Activated T-helper 2 cell treated with anti-CD3 and anti-CD28 coated beads, Interferon-gamma antibody, Interleukin-2, Interleukin-4, amounts not matched to agents 10 μg/mL and 5 μg/mL and 100 μg/mL, durations not matched to agents 14 hours and 24 hours and 36 hours (primary cell): ENCODE data around the gene TRAIP. TPM values are rescaled to one million over a fixed set of nuclear protein-coding genes. Genes with fewer than 3 reads are reported as not detected.
"Not testable (repeated sequence)": the region's sequence is repeated elsewhere in the genome, so short reads cannot be mapped to it uniquely, and the experiment has no call there.

Experiments
- DNase-seq: peaks from one replicate; pipeline ENCODE4 v3.0.0; 2021; ENCODE audit warnings: low spot score
- H3K27ac Mint-ChIP-seq: one replicate; pipeline ENCODE4 v1.8.0; 2021; ENCODE audit warnings: mixed read lengths
- H3K27me3 Mint-ChIP-seq: one replicate; pipeline ENCODE4 v1.8.0; 2021; ENCODE audit warnings: low read depth, mixed read lengths
- H3K36me3 Mint-ChIP-seq: one replicate; pipeline ENCODE4 v1.8.0; 2021; ENCODE audit warnings: low read depth, mixed read lengths
- H3K4me1 Mint-ChIP-seq: one replicate; pipeline ENCODE4 v1.8.0; 2021; ENCODE audit warnings: low read depth, mixed read lengths
- H3K4me3 Mint-ChIP-seq: one replicate; pipeline ENCODE4 v1.8.0; 2021; ENCODE audit warnings: low read depth, mild to moderate bottlenecking, moderate library complexity, mixed read lengths
- H3K9me3 Mint-ChIP-seq: one replicate; pipeline ENCODE4 v1.8.0; 2021; ENCODE audit warnings: mixed read lengths
- intact Hi-C: fragments of 100-400 bp; cut with micrococcal nuclease; formaldehyde crosslinking; loops from one replicate; pipeline ENCODE4 v1.15.1; 2023
- total RNA-seq: library from RNA; stranded (reverse); gene quantifications from 2 replicates; pipeline ENCODE4 v1.2.3, GENCODE V29; 2022

The TRAIP gene
- total RNA-seq, 1 donor from 2014 or later: 26.6 TPM

GRCh38 chr3:49840388-49840787 is 16.0 kb downstream of the TRAIP start:
- no peak for DNase-seq
- Mint-ChIP-seq H3K4me3 (no peak overlapping the region), H3K27me3 (no peaks in the 10 kb centered on the region), H3K4me1 (peaks cover 1% of the 10 kb centered on the region), H3K36me3 (peaks cover 8% of the 10 kb centered on the region), H3K9me3 (no peaks in the 10 kb centered on the region), H3K27ac (no peak overlapping the region)
- intact Hi-C loops: no loop called here

GRCh38 chr3:49839193-49839809 is 17.1 kb downstream of the TRAIP start:
- no peaks in the 10 kb centered on the region for H3K9me3 Mint-ChIP-seq
- no peak overlapping the region for H3K27ac Mint-ChIP-seq
- intact Hi-C loops: loop anchor here (1.0 to 2.0 kb wide), 4 partner anchors 24 to 300 kb away; no protein-coding TSS in a partner anchor
- no peak overlapping the region for H3K4me3 Mint-ChIP-seq
- H3K36me3 Mint-ChIP-seq: peaks cover 15% of the 10 kb centered on the region
- peaks cover 1% of the 10 kb centered on the region for H3K4me1 Mint-ChIP-seq
- DNase-seq: peak; percentile 66
- H3K27me3 Mint-ChIP-seq: no peaks in the 10 kb centered on the region

DNA sequence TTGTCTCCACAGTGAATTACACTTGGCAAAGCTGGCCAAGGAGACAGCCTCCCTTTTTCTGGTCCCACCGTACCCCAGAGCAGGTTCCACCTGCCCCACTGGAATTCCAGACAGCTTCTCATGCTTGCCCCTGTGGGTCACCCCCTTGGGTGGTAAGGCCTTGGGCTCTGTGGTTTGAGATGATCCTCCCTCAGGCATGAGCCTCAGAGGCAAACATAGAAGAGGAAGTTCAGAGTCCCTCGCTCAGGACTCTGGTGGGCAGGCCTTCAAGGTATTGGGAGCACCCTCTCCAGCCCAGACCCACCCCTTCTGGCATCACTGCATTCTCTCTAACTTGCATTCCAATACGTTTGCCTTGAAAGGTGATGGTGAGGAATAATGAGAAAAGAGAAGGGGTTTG is 25.0 kb downstream of the TRAIP start:
- H3K4me1 Mint-ChIP-seq: no peaks in the 10 kb centered on the region
- DNase-seq: no peak
- H3K4me3 Mint-ChIP-seq: no peak overlapping the region
- peaks cover 36% of the 10 kb centered on the region for H3K36me3 Mint-ChIP-seq
- H3K27me3 Mint-ChIP-seq: no peaks in the 10 kb centered on the region
- intact Hi-C loops: no loop called here
- H3K27ac Mint-ChIP-seq: no peak overlapping the region
- no peaks in the 10 kb centered on the region for H3K9me3 Mint-ChIP-seq

- intact Hi-C loops: no loop called here
- no peak for DNase-seq
These were observed 30.3 kb downstream of the TRAIP start for GRCh38 chr3:49826016-49826415.

DNA sequence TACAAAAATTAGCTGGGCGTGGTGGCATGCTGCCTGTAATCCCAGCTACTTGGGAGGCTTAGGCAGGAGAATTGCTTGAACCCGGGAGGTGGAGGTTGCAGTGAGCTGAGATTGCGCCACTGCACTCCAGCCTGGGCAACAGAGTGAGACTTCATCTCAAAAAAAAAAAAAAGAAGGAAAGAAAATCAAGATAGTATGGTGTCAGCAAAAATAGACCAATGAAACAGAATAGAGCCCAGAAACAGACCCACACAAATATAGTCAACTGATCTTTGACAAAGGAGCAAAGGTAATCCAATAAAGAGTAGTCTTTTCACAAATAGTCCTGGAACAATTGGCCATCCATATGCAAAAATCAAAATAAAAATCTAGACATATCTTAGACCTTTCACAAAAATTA is 33.2 kb downstream of the TRAIP start:
- H3K36me3 Mint-ChIP-seq, H3K27ac Mint-ChIP-seq, intact Hi-C loops, H3K4me3 Mint-ChIP-seq, H3K4me1 Mint-ChIP-seq, H3K27me3 Mint-ChIP-seq, DNase-seq, H3K9me3 Mint-ChIP-seq: not testable (repeated sequence)

More at GRCh38 chr3:49826016-49826415, 30.3 kb downstream of the TRAIP start:
- Mint-ChIP-seq H3K27me3 (no peaks in the 10 kb centered on the region), H3K4me3 (no peak overlapping the region), H3K27ac (no peak overlapping the region), H3K36me3 (peaks cover 15% of the 10 kb centered on the region), H3K9me3 (no peaks in the 10 kb centered on the region), H3K4me1 (no peaks in the 10 kb centered on the region)

- Mint-ChIP-seq H3K4me3 (peak within 1 kb of the TSS; percentile 92), H3K9me3 (no peaks in the 10 kb centered on the region), H3K4me1 (peaks cover 23% of the 10 kb centered on the region), H3K27ac (peak within 1 kb of the TSS; percentile 91), H3K36me3 (peaks cover 18% of the 10 kb centered on the region), H3K27me3 (no peaks in the 10 kb centered on the region)
- DNase-seq: peak; percentile 45
- intact Hi-C loops: loop anchor here (2.0 kb wide), 2 partner anchors 25 to 43 kb away; partner anchors contain the start of gene TRAIP
These were observed 42.7 kb downstream of the TRAIP start, which contains the start of gene UBA7 for GRCh38 chr3:49813497-49814174. Gene UBA7, minus strand, starts transcription at chr3:49813953. Its CDS starts 166 bp downstream, at chr3:49813787.

DNA sequence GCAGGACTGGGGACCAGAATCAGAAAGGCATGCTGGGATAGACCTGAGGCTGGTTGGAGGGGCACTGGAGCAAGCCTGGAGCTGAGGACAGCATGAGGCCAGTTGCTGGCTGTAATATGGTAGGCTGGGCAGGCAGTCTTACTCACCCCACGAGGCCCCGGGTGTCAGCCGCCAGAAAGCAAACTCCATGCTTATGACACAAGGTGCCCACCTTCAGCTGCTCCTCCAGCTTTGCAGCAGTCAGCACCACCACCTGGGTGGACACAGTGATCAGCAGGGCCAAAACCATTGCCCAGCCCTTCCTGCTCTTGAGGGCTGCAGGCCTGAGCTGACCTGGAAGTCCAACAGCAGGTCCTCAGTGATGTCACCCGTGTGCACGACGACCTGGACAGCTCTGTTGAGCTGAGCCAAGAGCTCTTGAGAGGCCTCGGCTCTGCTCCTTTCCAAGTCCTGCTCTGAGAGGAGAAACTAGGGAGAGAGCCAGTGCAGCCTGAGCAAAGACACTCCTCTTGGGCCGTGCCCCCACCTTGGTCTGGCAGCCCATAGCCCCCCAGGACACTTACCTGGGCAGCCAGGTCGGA is 43.4 kb downstream of the TRAIP start:
- DNase-seq: no peak
- intact Hi-C loops: loop anchor here (2.0 kb wide), 1 partner anchor 44 kb away; the partner anchor contains the start of gene TRAIP
- Mint-ChIP-seq H3K9me3 (no peaks in the 10 kb centered on the region), H3K36me3 (peaks cover 18% of the 10 kb centered on the region), H3K4me3 (peak overlapping the region; percentile 92), H3K27ac (peak overlapping the region; percentile 91), H3K27me3 (no peaks in the 10 kb centered on the region), H3K4me1 (peaks cover 23% of the 10 kb centered on the region)

- H3K9me3 Mint-ChIP-seq: no peaks in the 10 kb centered on the region
- intact Hi-C loops: no loop called here
- no peak for DNase-seq
These were observed 48.8 kb downstream of the TRAIP start for GRCh38 chr3:49807431-49808114.

GRCh38 chr3:49806850-49807249 is 49.5 kb downstream of the TRAIP start:
- Mint-ChIP-seq H3K4me1 (peaks cover 27% of the 10 kb centered on the region), H3K4me3 (no peak overlapping the region), H3K36me3 (peaks cover 23% of the 10 kb centered on the region), H3K27ac (no peak overlapping the region), H3K27me3 (peaks cover 8% of the 10 kb centered on the region), H3K9me3 (no peaks in the 10 kb centered on the region)
- no peak for DNase-seq
- intact Hi-C loops: no loop called here

More at GRCh38 chr3:49807431-49808114, 48.8 kb downstream of the TRAIP start:
- no peak overlapping the region for H3K4me3 Mint-ChIP-seq
- peaks cover 2% of the 10 kb centered on the region for H3K27me3 Mint-ChIP-seq
- H3K36me3 Mint-ChIP-seq: peaks cover 26% of the 10 kb centered on the region
- peaks cover 25% of the 10 kb centered on the region for H3K4me1 Mint-ChIP-seq
- no peak overlapping the region for H3K27ac Mint-ChIP-seq

GRCh38 chr3:49805897-49806701 is 50.3 kb downstream of the TRAIP start:
- no peaks in the 10 kb centered on the region for H3K9me3 Mint-ChIP-seq

DNA sequence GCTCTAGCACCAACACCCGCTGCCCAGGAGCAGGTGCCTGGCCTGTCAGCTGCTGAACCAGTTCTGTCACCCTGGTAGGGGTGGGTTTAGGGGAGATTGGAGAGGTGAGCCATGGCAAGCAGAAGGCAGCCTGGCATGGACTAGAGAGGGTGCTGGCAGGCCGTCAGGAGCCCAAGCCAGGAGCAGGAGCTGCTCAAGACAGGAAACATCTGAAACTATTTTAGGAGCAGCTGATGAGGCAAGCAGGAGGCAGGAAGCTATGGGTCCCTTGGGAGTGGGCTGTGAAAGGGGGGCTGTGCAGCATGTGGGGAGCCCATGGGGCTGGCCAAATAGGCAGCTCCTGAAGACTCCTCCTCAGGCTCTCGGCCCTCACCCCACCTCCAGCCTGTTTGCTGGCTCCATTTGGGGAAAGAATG is 51.0 kb downstream of the TRAIP start:
- Mint-ChIP-seq H3K9me3 (no peaks in the 10 kb centered on the region), H3K36me3 (peaks cover 14% of the 10 kb centered on the region), H3K27me3 (peaks cover 17% of the 10 kb centered on the region), H3K27ac (peak overlapping the region; percentile 6), H3K4me3 (no peak overlapping the region), H3K4me1 (peaks cover 22% of the 10 kb centered on the region)
- DNase-seq: no peak
- intact Hi-C loops: no loop called here

More at GRCh38 chr3:49805897-49806701, 50.3 kb downstream of the TRAIP start:
- Mint-ChIP-seq H3K4me3 (no peak overlapping the region), H3K36me3 (peaks cover 15% of the 10 kb centered on the region), H3K27ac (no peak overlapping the region), H3K4me1 (peaks cover 22% of the 10 kb centered on the region), H3K27me3 (peaks cover 15% of the 10 kb centered on the region)
- DNase-seq: no peak
- intact Hi-C loops: no loop called here
